ENCODE data around the gene BCOR.

Gene BCOR

DNA sequence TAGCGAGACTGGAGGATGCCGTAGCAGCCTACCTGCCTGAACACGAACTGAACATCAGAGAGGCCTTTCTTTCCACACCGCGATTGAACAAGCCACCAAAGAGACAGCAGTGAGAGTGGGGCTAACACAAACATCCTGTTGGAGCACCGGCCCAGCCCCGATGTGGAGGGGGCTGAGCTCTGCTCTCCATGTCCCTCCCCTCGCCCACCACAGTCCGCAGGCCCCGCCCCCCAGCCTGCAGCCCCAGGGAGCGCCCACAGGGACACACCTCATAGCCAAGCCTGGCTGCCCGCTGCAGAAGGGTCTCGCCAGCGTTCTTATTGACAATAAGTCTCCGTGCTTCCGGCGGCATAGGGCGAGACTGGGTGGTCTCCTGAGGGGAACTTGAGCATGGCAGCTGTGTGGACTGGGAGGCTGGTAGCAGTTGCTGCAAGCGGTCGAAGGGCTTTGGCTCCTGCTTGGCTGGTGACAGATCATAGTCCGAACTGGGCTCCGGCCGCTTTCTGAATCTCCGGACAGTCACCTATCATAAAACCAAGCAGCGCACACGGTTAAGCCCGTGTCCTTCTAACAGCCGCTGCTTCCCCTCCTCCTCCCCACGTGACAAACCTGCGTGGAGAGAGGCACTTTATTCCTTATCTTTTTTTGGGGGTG, 35.8 kb downstream of the BCOR start:
- DNase-seq = no peak

GRCh38 chrX:40061005-40061404, 36.8 kb downstream of the BCOR start:
- no peak for DNase-seq

DNA sequence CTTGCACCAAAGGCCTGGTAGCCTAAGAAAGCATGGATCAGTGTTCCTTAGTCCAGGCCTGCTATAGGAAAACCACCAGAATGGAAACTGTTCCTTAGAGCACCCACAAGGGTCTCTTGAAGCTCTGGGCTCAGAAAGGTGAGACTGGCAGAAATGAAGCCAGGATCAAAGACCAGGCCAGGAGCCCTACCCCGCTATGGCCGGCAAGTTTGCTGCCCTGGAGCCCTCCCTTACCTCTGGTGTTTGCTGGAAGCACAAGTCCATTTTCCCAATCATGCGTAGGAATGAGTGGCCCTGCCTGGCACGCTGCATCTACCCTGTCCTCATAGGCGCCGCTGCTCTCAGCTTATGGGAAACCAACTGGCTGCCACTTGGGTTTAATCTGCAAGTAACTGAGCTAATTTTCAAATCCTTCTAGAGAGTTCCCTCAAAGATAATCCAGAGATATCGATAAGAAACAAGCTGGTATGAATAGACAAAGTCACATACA, 37.4 kb downstream of the BCOR start:
- DNase-seq = no peak

GRCh38 chrX:40058719-40059118, 39.0 kb downstream of the BCOR start:
- DNase-seq = no peak

DNA sequence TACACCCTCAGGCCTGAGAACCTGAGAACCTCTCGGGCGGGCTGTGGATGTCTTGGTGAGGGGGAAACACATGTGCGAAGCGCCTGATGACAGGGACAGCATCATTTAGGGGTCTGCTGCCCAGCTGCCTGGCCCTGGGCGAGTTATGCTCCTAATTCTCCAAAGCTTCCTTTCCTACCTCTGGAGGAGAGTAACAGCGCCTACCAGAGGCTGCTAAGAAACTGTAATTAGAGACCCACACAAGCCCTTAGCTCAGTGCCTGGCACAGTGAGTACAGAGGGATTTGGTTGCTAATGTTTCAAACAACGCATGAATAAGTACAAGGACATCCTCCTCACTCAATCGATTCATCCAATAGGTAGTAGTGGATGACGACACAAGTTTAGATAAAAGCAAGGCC, 40.4 kb downstream of the BCOR start:
- DNase-seq = no peak

DNA sequence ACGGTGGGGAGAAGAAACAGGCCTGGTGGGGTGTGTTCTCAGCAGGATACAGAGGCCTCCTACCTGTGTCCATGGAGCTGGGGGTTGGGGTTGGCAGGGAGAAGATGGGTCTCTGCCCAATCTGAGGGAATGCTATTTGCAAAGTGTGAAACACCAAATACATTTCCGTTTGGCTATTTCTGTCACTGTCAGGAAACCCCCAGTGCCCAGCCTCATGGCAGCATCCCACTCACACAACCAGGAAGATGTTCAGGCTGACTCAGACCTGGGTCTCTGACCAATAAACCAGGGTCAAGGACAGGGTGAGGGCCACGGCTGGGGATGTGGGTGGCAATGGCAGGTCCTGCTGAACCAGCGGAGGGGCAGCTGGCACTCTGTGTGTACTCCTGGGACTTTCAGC, 41.3 kb downstream of the BCOR start:
- DNase-seq = no peak

- DNase-seq = no peak
These were observed 42.3 kb downstream of the BCOR start for GRCh38 chrX:40055495-40055894.

DNA sequence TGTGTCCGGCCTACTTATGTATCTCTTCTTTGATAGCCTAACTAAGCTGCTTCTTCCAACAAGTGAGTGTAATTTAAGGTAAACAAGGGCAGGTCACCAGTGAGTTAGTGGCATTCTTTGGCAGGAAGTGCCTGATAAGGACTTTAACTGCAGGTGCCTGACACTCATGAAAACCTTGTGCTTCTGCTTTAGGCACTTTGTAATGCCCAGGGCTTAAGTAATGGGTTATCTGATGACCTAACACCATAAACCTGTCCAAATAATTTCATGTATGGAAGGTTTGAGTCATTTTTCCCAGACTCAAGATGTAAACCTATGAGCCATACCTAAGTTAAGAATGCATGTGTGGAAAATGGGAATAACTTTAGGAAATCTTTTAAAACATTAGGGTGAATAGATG, 43.0 kb downstream of the BCOR start:
- DNase-seq = no peak

GRCh38 chrX:40050532-40050931, 47.2 kb downstream of the BCOR start:
- no peak for DNase-seq

GRCh38 chrX:40049084-40049641, 48.6 kb downstream of the BCOR start:
- no peak for DNase-seq

DNA sequence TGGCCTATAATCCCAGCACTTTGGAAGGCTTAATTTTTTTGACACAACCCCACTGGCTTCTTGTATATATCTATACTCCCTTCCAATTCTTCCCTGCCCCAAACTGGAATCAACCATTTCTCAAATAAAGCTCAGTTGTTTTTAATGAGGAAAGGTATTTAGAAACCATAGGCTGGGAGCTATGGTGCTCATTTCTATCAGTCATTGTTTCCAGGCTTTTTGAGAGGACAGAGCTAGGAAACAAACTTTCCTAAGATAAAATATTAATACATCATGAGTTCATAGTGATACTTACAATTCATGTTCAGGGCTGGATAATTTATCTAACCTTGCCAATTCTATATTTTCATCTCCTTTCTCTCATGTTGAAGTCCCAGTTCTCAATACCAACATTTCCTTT, 50.3 kb downstream of the BCOR start:
- no peak for DNase-seq

GRCh38 chrX:40043895-40044294, 53.9 kb downstream of the BCOR start:
- no peak for DNase-seq

GRCh38 chrX:40041915-40042314, 55.8 kb downstream of the BCOR start:
- DNase-seq = no peak

GRCh38 chrX:40040686-40041461, 56.9 kb downstream of the BCOR start:
- DNase-seq = no peak

GRCh38 chrX:40039887-40040286, 57.9 kb downstream of the BCOR start:
- no peak for DNase-seq

GRCh38 chrX:40037367-40037766, 60.4 kb downstream of the BCOR start:
- DNase-seq = no peak

- DNase-seq = no peak
These were observed 62.0 kb downstream of the BCOR start for GRCh38 chrX:40035726-40036125.

DNA sequence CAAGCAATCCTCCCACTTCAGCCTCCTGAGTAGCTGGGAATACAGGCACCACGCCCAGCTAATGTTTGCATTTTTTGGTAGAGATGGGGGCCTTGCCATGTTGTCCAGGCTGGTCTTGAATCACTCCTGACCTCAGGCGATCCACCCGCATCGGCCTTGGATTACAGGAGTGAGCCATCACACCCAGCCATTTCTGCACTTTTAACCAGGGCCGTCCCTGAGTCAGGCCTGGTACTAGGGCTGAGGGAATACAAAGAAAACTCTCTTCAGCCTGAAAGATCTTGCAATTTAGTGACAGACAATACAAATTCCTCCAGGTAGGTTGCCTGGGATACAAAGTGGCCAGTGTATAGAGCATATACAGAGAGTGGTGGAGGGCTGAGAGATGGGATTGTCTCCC, 65.8 kb downstream of the BCOR start:
- no peak for DNase-seq

GRCh38 chrX:40030205-40030604, 67.6 kb downstream of the BCOR start:
- DNase-seq = no peak

GRCh38 chrX:40022421-40022820, 75.3 kb downstream of the BCOR start:
- DNase-seq = no peak

- no peak for DNase-seq
These were observed 76.1 kb downstream of the BCOR start for GRCh38 chrX:40021647-40022046.

- DNase-seq = no peak
These were observed 78.2 kb downstream of the BCOR start for GRCh38 chrX:40019541-40019940.

DNA sequence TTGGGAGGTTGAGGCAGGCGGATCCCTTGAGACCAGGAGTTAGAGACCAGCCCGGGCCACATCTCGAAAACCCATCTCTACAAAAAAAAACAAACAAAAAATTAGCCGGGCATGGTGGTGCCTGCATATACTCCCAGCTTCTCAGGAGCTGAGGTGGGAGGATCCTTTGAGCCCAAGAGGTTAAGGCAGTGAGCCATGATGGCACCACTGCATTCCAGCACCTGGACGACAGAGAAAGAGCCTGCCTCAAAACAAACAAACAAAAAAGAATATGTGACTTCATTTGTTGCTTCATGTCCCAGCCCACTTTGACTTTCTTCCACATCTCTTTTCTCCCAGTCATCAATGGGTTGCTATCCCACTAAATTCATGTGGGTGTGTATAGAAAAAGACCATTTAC, 79.7 kb downstream of the BCOR start:
- DNase-seq = no peak

GRCh38 chrX:40016749-40017148, 81.0 kb downstream of the BCOR start:
- DNase-seq = no peak

Measured in SW 1271 (cell line).